Upper lobe of left lung (tissue), 4 donors: ENCODE data around the gene MBD3L4.
"Not testable (repeated sequence)": the region's sequence is repeated elsewhere in the genome, so short reads cannot be mapped to it uniquely, and the experiment has no call there.

Source experiments
- POLR2A ChIP-seq, 4 donors: fragments of 450-650 bp; IDR thresholded peaks; one replicate each; pipeline ENCODE4 v1.5.1; 2016 to 2017; ENCODE audit warnings: antibody characterized with exemption in 4 of 4, mild to moderate bottlenecking in 2 of 4
- TF ChIP-seq, protein P1 (sequence below), 6 experiments: fragments of 450-650 bp in 4 of 6; fragments of 200-600 bp in 2 of 6; sonication (generic) in 2 of 6; IDR thresholded peaks; one replicate each; pipeline ENCODE4 v1.5.1; 2016 to 2019; ENCODE audit warnings: antibody characterized with exemption in 6 of 6

DNA sequence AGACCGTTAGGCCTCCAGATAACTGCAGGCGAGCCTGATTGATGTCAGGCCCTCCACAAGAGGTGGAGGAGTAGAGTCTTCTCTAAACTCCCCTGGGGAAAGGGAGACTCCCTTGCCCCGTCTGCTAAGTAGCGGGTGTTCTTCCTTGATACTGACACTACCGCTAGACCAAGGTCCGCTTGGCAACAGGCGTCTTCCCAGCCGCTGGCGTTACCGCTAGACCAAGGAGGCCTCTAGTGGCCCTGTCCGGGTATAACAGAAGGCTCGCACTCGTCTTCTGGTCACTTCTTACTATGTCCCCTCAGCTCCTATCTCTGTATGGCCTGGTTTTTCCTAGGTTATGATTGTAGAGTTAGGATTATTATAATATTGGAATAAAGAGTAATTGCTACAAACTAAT is 27.1 kb upstream of the MBD3L4 start:
- TF ChIP-seq, protein P1, sequence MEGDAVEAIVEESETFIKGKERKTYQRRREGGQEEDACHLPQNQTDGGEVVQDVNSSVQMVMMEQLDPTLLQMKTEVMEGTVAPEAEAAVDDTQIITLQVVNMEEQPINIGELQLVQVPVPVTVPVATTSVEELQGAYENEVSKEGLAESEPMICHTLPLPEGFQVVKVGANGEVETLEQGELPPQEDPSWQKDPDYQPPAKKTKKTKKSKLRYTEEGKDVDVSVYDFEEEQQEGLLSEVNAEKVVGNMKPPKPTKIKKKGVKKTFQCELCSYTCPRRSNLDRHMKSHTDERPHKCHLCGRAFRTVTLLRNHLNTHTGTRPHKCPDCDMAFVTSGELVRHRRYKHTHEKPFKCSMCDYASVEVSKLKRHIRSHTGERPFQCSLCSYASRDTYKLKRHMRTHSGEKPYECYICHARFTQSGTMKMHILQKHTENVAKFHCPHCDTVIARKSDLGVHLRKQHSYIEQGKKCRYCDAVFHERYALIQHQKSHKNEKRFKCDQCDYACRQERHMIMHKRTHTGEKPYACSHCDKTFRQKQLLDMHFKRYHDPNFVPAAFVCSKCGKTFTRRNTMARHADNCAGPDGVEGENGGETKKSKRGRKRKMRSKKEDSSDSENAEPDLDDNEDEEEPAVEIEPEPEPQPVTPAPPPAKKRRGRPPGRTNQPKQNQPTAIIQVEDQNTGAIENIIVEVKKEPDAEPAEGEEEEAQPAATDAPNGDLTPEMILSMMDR (IDR thresholded peaks at IDR 0.05) = not testable (repeated sequence)
- TF ChIP-seq POLR2A (IDR thresholded peaks at IDR 0.05) = not testable (repeated sequence)
